Fibroblast of gingiva (primary cell): ENCODE results near the gene MRFAP1L1.
"Not testable (repeated sequence)": the region's sequence is repeated elsewhere in the genome, so short reads cannot be mapped to it uniquely, and the experiment has no call there.

Experiments
- DNase-seq: peaks from one replicate; pipeline ENCODE4 v3.0.0-alpha.2; 2011; ENCODE audit warnings: low read depth

Gene MRFAP1L1

GRCh38 chr4:6688879-6689505, 20.7 kb downstream of the MRFAP1L1 start:
- DNase-seq = peak; percentile 72

GRCh38 chr4:6687947-6688878, 21.5 kb downstream of the MRFAP1L1 start:
- no peak for DNase-seq

GRCh38 chr4:6686104-6686787, 23.4 kb downstream of the MRFAP1L1 start:
- no peak for DNase-seq

- DNase-seq = no peak
Observed at GRCh38 chr4:6684656-6685055, 25.0 kb downstream of the MRFAP1L1 start.

GRCh38 chr4:6682862-6683590, 26.6 kb downstream of the MRFAP1L1 start:
- no peak for DNase-seq

GRCh38 chr4:6681191-6681590, 28.5 kb downstream of the MRFAP1L1 start:
- no peak for DNase-seq

- no peak for DNase-seq
Observed at GRCh38 chr4:6680372-6681034, 29.2 kb downstream of the MRFAP1L1 start.

- DNase-seq = no peak
Observed at GRCh38 chr4:6676722-6677558, 32.7 kb downstream of the MRFAP1L1 start.

- no peak for DNase-seq
Observed at GRCh38 chr4:6674500-6675149, 35.0 kb downstream of the MRFAP1L1 start.

GRCh38 chr4:6673660-6674499, 35.8 kb downstream of the MRFAP1L1 start:
- peak; percentile 98 for DNase-seq

- peak; percentile 48 for DNase-seq
Observed at GRCh38 chr4:6673191-6673659, 36.4 kb downstream of the MRFAP1L1 start.

GRCh38 chr4:6672541-6673190, 37.0 kb downstream of the MRFAP1L1 start:
- DNase-seq = not testable (repeated sequence)

GRCh38 chr4:6672131-6672530, 37.5 kb downstream of the MRFAP1L1 start:
- DNase-seq = no peak

- DNase-seq = no peak
Observed at GRCh38 chr4:6671648-6672047, 38.0 kb downstream of the MRFAP1L1 start.

- peak; percentile 66 for DNase-seq
Observed at GRCh38 chr4:6668391-6668790, 41.3 kb downstream of the MRFAP1L1 start.

- no peak for DNase-seq
Observed at GRCh38 chr4:6665320-6665654, 44.4 kb downstream of the MRFAP1L1 start.

GRCh38 chr4:6663596-6664393, 45.9 kb downstream of the MRFAP1L1 start:
- no peak for DNase-seq

GRCh38 chr4:6662591-6662990, 47.1 kb downstream of the MRFAP1L1 start:
- DNase-seq = no peak
